HFFc6 (cell line): ENCODE data around the gene ANGEL2. TPM values are rescaled to one million over a fixed set of nuclear protein-coding genes. Genes with fewer than 3 reads are reported as not detected.

Experiments used
- DNase-seq: peaks from one replicate; pipeline ENCODE4 v3.0.0-alpha.2; 2018
- H3K27ac Mint-ChIP-seq: 2 replicates; pipeline ENCODE4 v1.8.0; 2020; ENCODE audit warnings: mild to moderate bottlenecking, mixed read lengths
- H3K27me3 Mint-ChIP-seq: 2 replicates; pipeline ENCODE4 v1.8.0; 2021; ENCODE audit warnings: mild to moderate bottlenecking, moderate library complexity, mixed read lengths; ENCODE audit not compliant: insufficient read depth
- H3K36me3 Mint-ChIP-seq: 2 replicates; pipeline ENCODE4 v1.8.0; 2021; ENCODE audit warnings: low read depth, mixed read lengths
- H3K4me1 Mint-ChIP-seq: 2 replicates; pipeline ENCODE4 v1.8.0; 2020; ENCODE audit warnings: low read depth, mixed read lengths
- H3K4me3 Mint-ChIP-seq: 2 replicates; pipeline ENCODE4 v1.8.0; 2020; ENCODE audit warnings: mild to moderate bottlenecking, moderate library complexity, mixed read lengths
- H3K9me3 Mint-ChIP-seq: 2 replicates; pipeline ENCODE4 v1.8.0; 2020; ENCODE audit warnings: mild to moderate bottlenecking, mixed read lengths
- CTCF ChIP-seq: fragments of 200-600 bp; sonication (generic); IDR thresholded peaks from 2 replicates; pipeline ENCODE4 v1.5.0; 2021; ENCODE audit warnings: antibody characterized with exemption, mild to moderate bottlenecking
- total RNA-seq, 6 experiments: library from RNA; stranded (reverse); fragmentation: NEBNext Ultra II Directional; extraction: Animal tissue kit (Norgen Biotek cat#: 25700); gene quantifications; 2 replicates in 1 of 6; 3 replicates in 5 of 6; pipeline ENCODE4 v1.2.3, GENCODE V29; 2021

The ANGEL2 gene
- total RNA-seq, 6 experiments from 2014 or later = 21.0 to 27.2 (median 24.4) TPM

DNA sequence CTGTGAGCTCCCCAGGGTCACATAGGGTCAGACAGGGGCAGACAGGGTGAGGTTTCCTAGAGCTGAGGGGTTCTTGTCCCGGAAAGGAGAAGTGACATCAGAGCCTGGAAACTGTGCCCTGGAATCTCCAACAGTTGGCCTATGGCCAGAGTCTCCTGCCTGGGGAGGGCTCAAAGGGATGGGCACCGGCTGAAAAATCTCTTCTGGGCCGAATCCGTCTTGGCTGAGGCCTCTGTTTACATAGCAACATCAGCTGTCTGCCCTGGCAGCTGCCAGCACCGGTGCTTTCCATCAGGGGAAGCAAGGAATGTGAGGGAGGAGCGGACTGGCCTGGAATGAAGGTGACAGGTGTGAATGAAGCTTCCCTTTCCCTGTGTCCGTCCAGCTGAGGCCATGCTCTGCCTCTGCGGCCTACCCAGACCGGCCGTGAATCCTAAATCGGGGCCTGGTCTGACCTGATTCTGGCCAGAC, 34.6 kb downstream of the ANGEL2 start:
- peaks cover 39% of the 10 kb centered on the region for H3K27me3 Mint-ChIP-seq
- H3K9me3 Mint-ChIP-seq = no peaks in the 10 kb centered on the region
- H3K36me3 Mint-ChIP-seq = no peaks in the 10 kb centered on the region
- DNase-seq = no peak
- H3K4me1 Mint-ChIP-seq = peaks cover 7% of the 10 kb centered on the region
- no peak overlapping the region for H3K27ac Mint-ChIP-seq
- TF ChIP-seq CTCF = no peak
- H3K4me3 Mint-ChIP-seq = no peak overlapping the region

DNA sequence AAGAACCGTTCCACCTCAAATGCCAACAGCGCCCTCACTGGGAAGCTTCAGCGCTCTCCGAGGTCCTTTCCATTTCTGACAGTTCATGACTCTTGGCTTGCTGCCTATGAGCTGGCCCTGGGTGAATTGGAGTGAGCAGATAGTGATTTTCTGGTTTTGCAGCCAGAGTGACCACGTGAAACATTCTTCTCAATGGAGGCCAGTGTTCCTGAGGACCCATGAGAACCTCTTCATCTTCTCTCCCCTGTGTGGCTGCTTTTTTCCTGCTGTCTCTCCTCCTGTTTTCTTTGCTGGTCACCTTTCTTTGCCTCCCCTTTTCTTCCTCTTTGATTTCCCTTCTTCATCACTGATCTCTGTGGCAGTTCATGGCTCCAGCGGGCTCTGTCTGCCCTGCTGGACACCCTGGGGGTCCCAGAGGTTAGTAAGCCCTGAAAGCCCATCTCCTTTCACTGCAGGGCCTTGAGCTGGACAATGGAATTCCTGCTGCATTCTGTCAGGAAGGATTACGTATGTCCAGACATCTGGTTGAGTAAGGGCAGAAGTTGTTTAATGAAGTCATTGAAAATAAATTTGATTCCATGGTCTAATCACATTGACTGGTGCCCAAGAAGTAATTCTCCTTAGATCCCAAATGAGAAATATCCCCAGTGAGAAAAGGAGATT, 35.4 kb downstream of the ANGEL2 start:
- Mint-ChIP-seq H3K27ac (no peak overlapping the region), H3K27me3 (peaks cover 41% of the 10 kb centered on the region), H3K4me1 (peaks cover 16% of the 10 kb centered on the region), H3K9me3 (no peaks in the 10 kb centered on the region), H3K36me3 (no peaks in the 10 kb centered on the region), H3K4me3 (no peak overlapping the region)
- no peak for DNase-seq
- TF ChIP-seq CTCF = no peak; the same call in 1 of the 2 replicates

GRCh38 chr1:212979340-212980122, 36.1 kb downstream of the ANGEL2 start:
- H3K4me3 Mint-ChIP-seq = no peak overlapping the region
- TF ChIP-seq CTCF = 0 out of 2 replicates have a peak, but pooled peaks have one; percentile 24
- H3K36me3 Mint-ChIP-seq = no peaks in the 10 kb centered on the region
- H3K9me3 Mint-ChIP-seq = no peaks in the 10 kb centered on the region
- peaks cover 41% of the 10 kb centered on the region for H3K27me3 Mint-ChIP-seq
- DNase-seq = no peak
- peaks cover 21% of the 10 kb centered on the region for H3K4me1 Mint-ChIP-seq
- H3K27ac Mint-ChIP-seq = no peak overlapping the region

GRCh38 chr1:212977781-212978645, 37.7 kb downstream of the ANGEL2 start:
- no peaks in the 10 kb centered on the region for H3K36me3 Mint-ChIP-seq
- H3K9me3 Mint-ChIP-seq = no peaks in the 10 kb centered on the region
- no peak overlapping the region for H3K27ac Mint-ChIP-seq
- no peak for DNase-seq
- peaks cover 21% of the 10 kb centered on the region for H3K4me1 Mint-ChIP-seq
- no peak overlapping the region for H3K4me3 Mint-ChIP-seq
- peaks cover 44% of the 10 kb centered on the region for H3K27me3 Mint-ChIP-seq
- no peak for TF ChIP-seq CTCF

GRCh38 chr1:212976586-212976985, 39.1 kb downstream of the ANGEL2 start:
- no peaks in the 10 kb centered on the region for H3K9me3 Mint-ChIP-seq
- peaks cover 21% of the 10 kb centered on the region for H3K4me1 Mint-ChIP-seq
- TF ChIP-seq CTCF = no peak
- H3K36me3 Mint-ChIP-seq = no peaks in the 10 kb centered on the region
- no peak overlapping the region for H3K27ac Mint-ChIP-seq
- H3K4me3 Mint-ChIP-seq = no peak overlapping the region
- H3K27me3 Mint-ChIP-seq = peaks cover 55% of the 10 kb centered on the region
- DNase-seq = no peak
